OCI-LY1 (cell line): Measurements from ENCODE around the gene PLCG1.

ENCODE experiments used
- EZH2 ChIP-seq: fragments of 200-600 bp; sonication (generic), shearing (Covaris generic); IDR thresholded peaks from 2 replicates; pipeline ENCODE4 v1.8.0; 2017; ENCODE audit warnings: borderline replicate concordance, mixed run types, mild to moderate bottlenecking, antibody characterized with exemption, low read length, moderate library complexity, mixed read lengths
- TF ChIP-seq, protein P1 (sequence below): fragments of 200-600 bp; sonication (generic), shearing (Covaris generic); IDR thresholded peaks from 2 replicates; pipeline ENCODE4 v1.5.1; 2017; ENCODE audit warnings: mild to moderate bottlenecking, antibody characterized with exemption, low read length, moderate library complexity, mixed read lengths

DNA sequence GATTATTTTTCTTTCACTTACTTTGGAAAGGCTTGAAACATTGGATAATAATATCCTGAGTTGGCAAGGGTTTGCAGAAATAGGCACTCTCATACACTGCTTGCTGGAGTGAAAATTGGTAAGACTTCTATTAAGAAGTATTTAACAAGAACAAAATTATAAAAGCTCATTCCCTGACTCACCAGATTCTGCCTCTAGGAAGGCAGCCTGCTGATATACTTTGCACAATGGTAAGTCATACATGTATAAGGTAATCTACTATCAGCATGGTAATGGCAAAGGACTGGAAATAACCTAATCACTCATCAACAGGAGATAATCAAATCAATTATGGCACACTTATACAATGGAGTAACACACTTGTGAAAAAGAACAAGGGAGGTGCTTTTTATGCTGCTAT lies 85.8 kb downstream of the PLCG1 start:
- TF ChIP-seq, protein P1, sequence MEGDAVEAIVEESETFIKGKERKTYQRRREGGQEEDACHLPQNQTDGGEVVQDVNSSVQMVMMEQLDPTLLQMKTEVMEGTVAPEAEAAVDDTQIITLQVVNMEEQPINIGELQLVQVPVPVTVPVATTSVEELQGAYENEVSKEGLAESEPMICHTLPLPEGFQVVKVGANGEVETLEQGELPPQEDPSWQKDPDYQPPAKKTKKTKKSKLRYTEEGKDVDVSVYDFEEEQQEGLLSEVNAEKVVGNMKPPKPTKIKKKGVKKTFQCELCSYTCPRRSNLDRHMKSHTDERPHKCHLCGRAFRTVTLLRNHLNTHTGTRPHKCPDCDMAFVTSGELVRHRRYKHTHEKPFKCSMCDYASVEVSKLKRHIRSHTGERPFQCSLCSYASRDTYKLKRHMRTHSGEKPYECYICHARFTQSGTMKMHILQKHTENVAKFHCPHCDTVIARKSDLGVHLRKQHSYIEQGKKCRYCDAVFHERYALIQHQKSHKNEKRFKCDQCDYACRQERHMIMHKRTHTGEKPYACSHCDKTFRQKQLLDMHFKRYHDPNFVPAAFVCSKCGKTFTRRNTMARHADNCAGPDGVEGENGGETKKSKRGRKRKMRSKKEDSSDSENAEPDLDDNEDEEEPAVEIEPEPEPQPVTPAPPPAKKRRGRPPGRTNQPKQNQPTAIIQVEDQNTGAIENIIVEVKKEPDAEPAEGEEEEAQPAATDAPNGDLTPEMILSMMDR = no peak
- TF ChIP-seq EZH2 = no peak
